Kidney capillary endothelial cell (primary cell): ENCODE measurements around the gene RFXANK.
"Not testable (repeated sequence)": the region's sequence is repeated elsewhere in the genome, so short reads cannot be mapped to it uniquely, and the experiment has no call there.

Source experiments
- DNase-seq: peaks from one replicate; pipeline ENCODE4 v3.0.0-alpha.2; 2018; ENCODE audit warnings: low spot score

Gene RFXANK

DNA sequence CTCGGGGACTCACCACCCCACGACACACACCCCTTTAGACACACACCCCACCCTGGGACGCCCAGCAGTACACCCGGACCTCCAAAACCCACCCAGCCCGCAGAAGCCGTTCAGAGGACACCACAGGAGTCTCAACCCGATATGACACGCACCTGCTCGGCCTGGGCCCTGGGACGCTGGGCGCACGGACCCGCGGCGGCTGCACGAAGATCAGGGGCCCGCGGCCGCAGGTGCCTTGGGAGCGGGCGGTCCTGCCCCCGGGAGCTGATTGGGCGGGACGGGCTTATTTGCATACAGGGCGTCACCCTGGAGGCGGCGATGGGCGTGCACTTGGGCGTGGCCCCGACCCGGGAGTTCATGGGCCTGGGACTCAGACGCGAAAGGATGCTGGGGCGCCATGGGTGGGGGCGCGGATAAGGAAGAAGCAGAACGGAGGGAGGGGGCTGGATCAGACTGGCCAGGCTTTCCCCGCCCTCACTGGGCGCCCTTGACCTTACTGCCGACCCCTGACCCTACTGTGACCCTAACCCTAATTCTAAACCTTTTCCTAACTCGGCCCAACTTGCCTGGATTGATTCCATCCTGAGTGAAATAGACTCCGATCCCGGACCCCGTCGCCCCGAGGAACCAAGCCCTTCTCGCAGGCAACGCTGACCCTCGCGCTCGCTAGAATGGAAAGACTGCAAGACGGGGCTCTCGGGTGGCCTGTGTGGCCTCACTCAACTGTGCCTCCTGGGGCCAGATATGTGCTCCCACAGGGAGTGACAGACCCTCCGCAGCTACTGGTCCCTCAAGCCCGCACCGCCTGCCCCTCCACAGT is 21.8 kb upstream of the RFXANK start, which contains the start of gene MEF2B:
Gene MEF2B (minus strand): TSS at position 211 of the 820 bp plus-strand sequence. CDS start 19,528 bp downstream, outside the sequence.
- DNase-seq: peak; percentile 59

- DNase-seq: no peak
These were observed 21.0 kb upstream of the RFXANK start for GRCh38 chr19:19170873-19171672.

DNA sequence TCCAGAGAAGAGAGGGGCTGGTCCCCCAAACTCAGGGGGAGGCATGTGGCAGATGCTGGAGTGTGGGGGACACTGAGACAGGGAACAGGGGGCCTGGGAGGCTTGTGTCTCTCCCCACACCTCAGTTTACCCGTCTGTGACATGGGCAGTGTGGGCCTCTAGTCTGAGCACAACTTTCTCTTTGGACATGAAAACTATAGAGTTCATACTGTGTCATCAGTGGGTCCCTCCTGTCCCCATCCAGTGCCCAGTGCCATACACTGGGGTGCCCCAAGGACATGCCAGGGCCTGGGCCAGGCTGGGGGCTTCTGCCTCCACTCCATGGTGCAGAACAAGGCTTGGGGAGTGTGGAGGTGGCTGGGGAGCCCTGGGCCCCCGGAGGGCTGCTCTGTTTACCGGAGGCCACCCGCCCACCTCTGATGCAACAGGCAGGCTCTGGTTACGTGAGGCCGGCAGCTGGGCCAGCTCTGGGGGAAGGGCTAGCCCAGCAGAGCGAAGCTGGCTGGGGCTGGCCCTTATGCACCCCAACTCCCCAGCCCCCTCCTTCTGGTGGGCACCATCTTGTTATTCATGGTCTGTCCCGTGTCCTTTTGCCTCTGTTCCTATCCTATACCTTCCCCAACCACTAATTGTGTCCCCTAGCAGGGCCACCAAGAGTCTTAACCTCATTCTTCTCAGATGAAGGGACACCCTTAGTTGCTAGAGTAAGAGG is 20.1 kb upstream of the RFXANK start:
- DNase-seq: no peak

DNA sequence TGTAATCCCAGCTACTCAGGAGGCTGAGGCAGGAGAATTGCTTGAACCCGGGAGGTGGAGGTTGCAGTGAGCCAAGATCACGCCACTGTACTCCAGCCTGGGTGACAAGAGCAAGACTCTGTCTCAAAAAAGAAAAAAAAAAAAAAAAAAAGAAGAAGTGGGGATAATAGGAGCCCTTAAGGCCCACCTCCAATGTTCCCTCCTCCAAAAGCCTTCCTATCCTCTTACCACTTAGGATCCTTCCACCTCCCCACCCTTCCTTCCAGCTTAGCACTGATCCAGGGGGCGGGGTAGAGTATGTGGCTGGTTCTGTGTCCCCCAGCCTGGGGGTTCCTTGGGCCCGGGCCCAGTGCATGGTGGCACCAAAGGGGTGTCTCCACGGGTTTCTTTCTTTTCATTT is 18.8 kb upstream of the RFXANK start:
- DNase-seq: not testable (repeated sequence)

GRCh38 chr19:19176950-19177349 is 15.1 kb upstream of the RFXANK start:
- DNase-seq: no peak

DNA sequence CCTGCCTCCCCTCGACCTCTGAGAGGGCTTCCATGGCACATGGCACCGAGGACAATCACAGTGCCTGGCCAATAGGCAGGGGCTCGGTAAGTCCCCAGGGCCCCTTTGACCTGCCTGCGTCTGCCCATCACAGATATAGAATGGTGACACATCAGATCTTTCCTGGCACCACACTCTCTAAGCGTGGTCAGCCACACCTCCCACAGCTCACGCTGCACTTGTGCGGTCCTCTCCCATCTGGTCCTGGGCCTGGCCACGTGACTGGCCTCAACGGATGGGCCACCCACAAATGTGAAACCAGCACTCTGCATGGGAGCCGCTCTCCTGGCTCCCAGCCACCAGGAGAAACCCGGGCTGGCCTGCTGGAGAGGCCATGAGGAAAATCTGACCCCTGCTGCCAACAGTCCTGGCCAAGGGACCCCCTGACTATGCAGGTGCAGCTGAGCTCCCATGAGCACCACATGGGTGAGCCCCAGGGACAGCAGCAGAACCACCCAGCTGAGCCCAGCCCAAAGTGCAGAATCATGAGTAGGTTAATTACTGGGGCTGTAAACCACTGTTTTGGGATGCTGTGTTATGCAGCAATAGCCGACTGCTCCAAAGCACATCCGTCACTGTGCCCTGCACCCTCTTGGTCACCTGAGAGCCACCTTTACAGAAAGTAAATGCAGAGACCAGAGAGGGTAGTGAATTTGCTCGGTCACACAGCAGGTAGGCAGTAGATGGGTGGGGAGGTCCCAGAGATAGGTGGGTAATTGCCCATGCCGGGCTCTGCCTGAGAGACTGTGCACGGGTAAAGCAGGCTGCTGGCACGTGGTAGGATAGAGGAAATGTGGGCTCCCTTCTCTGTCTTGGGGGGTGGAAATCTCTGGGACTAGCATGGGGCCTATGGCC is 12.3 kb upstream of the RFXANK start:
- DNase-seq: no peak

DNA sequence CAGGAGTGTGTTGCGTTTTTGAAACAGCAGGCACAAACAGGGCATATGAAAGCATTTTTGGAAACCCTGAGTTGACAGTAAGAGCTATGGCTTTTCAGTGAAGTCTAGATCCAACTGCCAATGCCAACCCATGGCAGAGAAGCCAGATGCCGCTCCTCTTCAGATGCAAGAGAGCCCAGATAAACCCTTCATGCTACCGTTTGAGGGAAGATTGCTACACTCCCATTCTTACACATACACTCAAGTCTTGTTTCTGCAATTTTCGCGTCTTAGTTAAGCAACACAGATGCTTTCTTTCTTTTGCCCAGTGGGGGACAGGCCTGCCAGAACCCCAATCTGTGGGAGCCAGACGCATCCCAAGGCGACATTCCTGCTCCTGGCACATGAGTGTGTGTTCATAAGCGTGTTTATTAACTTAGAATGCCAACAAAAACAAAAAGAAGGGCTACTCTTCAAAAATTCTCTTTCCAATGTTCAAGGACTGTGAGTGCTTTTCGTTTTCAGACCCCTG is 10.5 kb upstream of the RFXANK start:
- no peak for DNase-seq

DNA sequence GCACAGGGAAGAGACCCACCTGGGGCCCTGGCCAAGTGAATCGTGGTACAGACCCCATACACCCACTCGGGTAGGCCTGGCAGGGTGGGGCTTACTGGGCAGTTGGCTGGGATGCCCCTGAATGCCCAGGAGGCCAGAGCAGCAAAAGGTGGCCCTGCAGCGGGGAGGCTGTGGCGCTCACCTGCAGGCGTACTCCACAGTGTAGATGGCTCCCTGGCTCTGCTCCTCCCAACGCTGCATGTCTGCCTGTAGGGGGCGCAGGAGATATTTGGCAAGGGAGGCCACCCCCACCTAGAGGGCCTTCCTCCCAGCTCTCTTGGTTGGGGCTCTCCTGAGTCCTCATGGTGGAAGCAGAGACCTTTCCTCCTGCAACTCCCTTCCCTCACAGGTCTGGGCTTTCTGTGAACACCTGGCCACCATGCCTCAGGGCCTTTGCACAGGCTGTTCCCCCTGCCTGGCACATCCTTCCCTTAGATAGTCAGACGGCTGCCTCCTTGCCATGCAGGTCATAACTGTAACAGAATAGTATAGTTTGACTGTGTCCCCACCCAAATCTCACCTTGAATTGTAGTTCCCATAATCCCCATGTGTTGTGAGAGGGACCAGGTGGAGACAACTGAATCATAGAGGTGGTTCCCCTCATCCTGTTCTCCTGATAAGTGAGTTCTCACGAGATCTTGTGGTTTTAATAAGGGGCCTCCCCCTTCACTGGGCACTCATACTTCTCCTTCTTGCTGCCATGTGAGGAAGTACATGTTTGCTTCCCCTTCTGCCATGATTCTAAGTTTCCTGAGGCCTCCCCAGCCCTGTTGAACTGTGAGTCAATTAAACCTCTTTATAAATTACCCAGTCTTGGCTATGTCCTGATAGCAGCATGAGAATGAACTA is 6.0 kb upstream of the RFXANK start:
- no peak for DNase-seq

GRCh38 chr19:19186742-19187141 is 5.3 kb upstream of the RFXANK start:
- DNase-seq: no peak

- DNase-seq: no peak
These were observed 335 bp upstream of the RFXANK start for GRCh38 chr19:19191768-19192077.

DNA sequence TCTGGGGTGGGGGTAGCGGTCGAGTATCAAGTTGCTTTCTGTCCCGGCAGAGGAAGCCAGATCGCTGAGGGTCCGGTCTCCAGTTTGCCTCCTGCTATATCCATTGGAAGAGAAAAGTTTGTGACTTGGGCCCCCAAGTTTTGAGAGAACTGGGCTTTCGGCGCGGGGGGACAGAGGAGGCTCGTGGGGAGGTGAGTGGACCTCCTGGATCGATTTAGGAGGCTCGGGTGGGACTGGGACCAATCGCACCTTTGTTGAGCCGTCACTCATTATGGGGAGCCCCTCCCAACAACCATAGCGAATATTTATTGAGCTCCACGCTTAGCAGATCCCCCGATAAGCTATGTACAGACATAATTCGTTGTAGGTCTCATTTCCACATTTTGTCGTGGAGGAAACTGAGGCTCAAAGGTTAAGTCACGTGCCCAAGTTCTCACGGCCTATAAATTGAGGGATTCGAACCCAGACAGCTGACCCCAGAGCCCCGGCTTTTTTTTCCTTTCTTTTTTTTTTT is 909 bp downstream of the RFXANK start:
- DNase-seq: no peak

GRCh38 chr19:19193926-19194325 is 1.9 kb downstream of the RFXANK start:
- DNase-seq: peak; percentile 48

- no peak for DNase-seq
These were observed 9.9 kb downstream of the RFXANK start for GRCh38 chr19:19201697-19202630.

DNA sequence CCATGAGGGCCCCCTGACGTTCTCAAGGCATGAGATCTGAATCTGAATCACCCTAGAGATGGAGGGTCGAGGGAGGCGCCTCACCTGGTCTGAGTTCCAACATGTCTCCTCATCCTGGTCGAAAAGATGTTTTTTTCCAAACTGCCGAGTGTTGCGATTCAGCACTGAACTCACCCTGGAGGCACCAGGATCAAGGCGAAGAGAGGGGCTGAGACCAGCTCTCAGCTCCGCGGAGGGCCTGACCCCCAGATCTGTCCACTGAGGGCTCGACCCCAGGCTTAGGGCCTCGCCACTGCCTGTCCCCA is 10.6 kb downstream of the RFXANK start:
- DNase-seq: no peak

DNA sequence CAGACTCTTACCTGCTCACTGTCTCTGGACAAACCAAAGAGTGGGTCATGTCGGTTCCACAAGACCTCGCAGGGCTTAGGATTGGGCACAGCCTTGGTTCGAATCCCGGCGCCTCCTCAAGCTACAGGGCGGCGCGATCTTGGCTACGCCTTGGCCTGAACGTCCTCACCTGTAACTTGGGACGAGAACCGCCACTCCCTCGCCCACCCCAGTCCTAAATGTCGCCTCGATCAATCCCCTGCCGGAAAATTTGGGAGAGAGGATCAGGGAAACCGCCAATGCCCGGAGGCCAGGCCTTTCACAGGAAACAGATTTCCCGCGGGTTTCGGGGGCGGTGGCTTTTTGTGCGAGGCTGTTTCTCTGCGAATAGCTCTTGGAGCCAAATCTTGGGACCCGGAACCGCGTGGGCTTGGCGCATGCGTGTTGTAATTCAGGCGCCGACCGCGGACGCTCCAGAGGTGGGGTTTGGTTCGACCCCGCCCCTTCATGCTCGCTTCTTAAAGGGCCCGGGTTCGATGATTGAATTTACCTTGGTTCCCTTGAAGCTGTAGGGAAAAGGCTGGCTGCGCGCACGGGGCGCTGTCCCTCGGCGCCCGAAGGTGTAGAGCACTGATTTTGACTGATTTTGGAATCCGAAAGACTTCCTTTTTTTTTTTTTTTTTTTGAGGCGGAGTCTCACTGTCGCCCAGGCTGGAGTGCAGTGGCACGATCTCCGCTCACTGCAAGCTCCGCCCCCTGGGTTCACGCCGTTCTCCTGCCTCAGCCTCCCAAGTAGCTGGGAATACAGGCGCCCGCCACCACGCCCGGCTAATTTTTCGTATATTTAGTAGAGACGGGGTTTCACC is 11.2 kb downstream of the RFXANK start, which contains the start of gene NR2C2AP:
Gene NR2C2AP (minus strand): TSS at position 403 of the 845 bp plus-strand sequence. CDS start 354 bp downstream, at position 49.
- peak; percentile 84 for DNase-seq

GRCh38 chr19:19204181-19204580 is 12.1 kb downstream of the RFXANK start:
- no peak for DNase-seq

GRCh38 chr19:19205416-19206410 is 13.7 kb downstream of the RFXANK start:
- DNase-seq: no peak
